Testis (tissue), 2 donors: Measurements from ENCODE around the gene PAXX.

Source experiments
- POLR2A ChIP-seq: fragments of 450-650 bp; IDR thresholded peaks from one replicate; pipeline ENCODE4 v1.6.1; 2017; ENCODE audit warnings: antibody characterized with exemption, mild to moderate bottlenecking, moderate library complexity
- TF ChIP-seq, protein P1 (sequence below), 3 experiments: fragments of 450-650 bp in 2 of 3; fragments of 200-600 bp in 1 of 3; sonication (generic) in 1 of 3; IDR thresholded peaks; one replicate each; pipeline ENCODE4 v1.5.1; 2016 to 2019; ENCODE audit warnings: antibody characterized with exemption in 3 of 3, mild to moderate bottlenecking in 2 of 3, moderate library complexity in 1 of 3

DNA sequence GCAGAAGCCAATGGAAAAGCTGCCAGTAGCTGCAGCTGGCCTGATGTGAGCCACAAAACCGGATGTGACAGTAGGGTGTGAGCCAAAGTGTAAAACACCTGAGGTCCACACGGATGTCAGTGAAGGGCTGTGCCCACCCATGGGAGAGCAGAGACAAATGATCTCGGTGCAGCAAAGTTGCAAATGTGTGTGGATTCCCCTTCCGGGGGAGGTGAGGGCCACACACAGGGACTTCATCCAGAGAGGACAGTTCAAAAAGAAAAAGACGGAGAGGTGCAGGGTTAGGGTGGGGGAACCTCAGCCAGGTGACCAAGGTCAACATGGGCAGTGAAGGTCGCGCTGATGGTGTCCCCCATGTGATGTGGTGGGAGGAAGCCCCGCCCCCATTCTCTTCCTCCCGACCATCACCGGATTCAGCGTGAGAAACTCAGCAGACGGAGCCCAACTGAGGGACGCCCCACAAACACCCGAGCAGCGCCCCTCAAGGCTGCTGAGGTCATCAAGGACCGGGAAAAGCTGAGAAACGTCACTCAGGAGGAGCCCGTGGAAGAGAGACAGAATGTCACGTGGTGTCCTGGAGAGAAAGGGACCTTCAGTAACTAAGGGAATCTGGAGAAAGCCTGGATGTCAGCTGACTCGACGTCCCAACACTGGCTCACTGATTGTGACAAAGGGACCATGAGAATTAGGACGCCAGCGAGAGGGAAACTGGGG lies 26.3 kb upstream of the PAXX start:
- TF ChIP-seq POLR2A = no peak
- TF ChIP-seq, protein P1, sequence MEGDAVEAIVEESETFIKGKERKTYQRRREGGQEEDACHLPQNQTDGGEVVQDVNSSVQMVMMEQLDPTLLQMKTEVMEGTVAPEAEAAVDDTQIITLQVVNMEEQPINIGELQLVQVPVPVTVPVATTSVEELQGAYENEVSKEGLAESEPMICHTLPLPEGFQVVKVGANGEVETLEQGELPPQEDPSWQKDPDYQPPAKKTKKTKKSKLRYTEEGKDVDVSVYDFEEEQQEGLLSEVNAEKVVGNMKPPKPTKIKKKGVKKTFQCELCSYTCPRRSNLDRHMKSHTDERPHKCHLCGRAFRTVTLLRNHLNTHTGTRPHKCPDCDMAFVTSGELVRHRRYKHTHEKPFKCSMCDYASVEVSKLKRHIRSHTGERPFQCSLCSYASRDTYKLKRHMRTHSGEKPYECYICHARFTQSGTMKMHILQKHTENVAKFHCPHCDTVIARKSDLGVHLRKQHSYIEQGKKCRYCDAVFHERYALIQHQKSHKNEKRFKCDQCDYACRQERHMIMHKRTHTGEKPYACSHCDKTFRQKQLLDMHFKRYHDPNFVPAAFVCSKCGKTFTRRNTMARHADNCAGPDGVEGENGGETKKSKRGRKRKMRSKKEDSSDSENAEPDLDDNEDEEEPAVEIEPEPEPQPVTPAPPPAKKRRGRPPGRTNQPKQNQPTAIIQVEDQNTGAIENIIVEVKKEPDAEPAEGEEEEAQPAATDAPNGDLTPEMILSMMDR (IDR thresholded peaks at IDR 0.05) = no peak
